C4-2B (cell line): ENCODE measurements around the gene CCDC158.

Experiments used
- H3K27ac ChIP-seq: fragments of 450-650 bp; 2 replicates; pipeline ENCODE4 v1.5.1; 2017
- ZFX ChIP-seq: fragments of 450-650 bp; IDR thresholded peaks from 2 replicates; pipeline ENCODE4 v1.6.1; 2017
- TF ChIP-seq, protein P1 (sequence below): fragments of 450-650 bp; conservative IDR thresholded peaks from 2 replicates; pipeline ENCODE4 v1.5.1; 2017; ENCODE audit warnings: mild to moderate bottlenecking

Gene CCDC158

GRCh38 chr4:76283900-76284299 is 137.0 kb downstream of the CCDC158 start:
- no peak for TF ChIP-seq ZFX
- TF ChIP-seq, protein P1, sequence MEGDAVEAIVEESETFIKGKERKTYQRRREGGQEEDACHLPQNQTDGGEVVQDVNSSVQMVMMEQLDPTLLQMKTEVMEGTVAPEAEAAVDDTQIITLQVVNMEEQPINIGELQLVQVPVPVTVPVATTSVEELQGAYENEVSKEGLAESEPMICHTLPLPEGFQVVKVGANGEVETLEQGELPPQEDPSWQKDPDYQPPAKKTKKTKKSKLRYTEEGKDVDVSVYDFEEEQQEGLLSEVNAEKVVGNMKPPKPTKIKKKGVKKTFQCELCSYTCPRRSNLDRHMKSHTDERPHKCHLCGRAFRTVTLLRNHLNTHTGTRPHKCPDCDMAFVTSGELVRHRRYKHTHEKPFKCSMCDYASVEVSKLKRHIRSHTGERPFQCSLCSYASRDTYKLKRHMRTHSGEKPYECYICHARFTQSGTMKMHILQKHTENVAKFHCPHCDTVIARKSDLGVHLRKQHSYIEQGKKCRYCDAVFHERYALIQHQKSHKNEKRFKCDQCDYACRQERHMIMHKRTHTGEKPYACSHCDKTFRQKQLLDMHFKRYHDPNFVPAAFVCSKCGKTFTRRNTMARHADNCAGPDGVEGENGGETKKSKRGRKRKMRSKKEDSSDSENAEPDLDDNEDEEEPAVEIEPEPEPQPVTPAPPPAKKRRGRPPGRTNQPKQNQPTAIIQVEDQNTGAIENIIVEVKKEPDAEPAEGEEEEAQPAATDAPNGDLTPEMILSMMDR: no peak
- peak overlapping the region; percentile 69 for H3K27ac ChIP-seq

- H3K27ac ChIP-seq: peak overlapping the region; percentile 73
- TF ChIP-seq, protein P1: no peak
- TF ChIP-seq ZFX: no peak
Observed at GRCh38 chr4:76282941-76283689, 137.8 kb downstream of the CCDC158 start.

DNA sequence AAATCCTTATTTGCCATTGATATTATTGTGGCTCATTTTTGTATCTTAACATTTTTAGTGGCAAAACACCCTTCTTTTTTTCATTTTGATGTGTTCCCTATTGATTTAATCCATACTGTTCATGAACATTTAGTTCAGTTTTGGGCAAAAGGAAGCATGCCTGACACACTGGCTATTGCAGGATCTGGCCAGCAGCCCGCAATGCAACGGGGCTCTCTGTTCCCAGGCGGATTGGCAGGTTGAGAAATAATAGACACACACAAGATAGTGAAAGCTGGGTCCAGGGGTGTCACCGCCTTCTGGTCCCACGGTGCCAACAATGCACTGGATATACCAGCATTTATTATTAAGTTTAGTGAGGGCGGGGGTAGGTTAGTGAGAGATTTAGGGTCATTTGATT is 139.3 kb downstream of the CCDC158 start:
- H3K27ac ChIP-seq: peak overlapping the region; percentile 46; the same call in 1 of the 2 replicates

- TF ChIP-seq, protein P1: no peak
- no peak for TF ChIP-seq ZFX
- peak overlapping the region; percentile 33 for H3K27ac ChIP-seq
Observed at GRCh38 chr4:76280488-76281441, 140.2 kb downstream of the CCDC158 start.

GRCh38 chr4:76279462-76279861 is 141.5 kb downstream of the CCDC158 start:
- no peak overlapping the region for H3K27ac ChIP-seq
- TF ChIP-seq ZFX: no peak
- TF ChIP-seq, protein P1: no peak

GRCh38 chr4:76278583-76278982 is 142.4 kb downstream of the CCDC158 start:
- TF ChIP-seq, protein P1: no peak
- no peak for TF ChIP-seq ZFX
- H3K27ac ChIP-seq: no peak overlapping the region

GRCh38 chr4:76277667-76278066 is 143.3 kb downstream of the CCDC158 start:
- TF ChIP-seq, protein P1: no peak
- TF ChIP-seq ZFX: no peak
- no peak overlapping the region for H3K27ac ChIP-seq
